GM12891 (cell line): Measurements from ENCODE around the gene DRAP1.

Source experiments
- PAX5 ChIP-seq: IDR thresholded peaks from 2 replicates; pipeline ENCODE4 v1.6.1; 2011; ENCODE audit warnings: low read length, moderate library complexity, mild to moderate bottlenecking; ENCODE audit not compliant: insufficient read depth, severe bottlenecking
- POLR2A ChIP-seq: IDR thresholded peaks from 2 replicates; pipeline ENCODE4 v1.6.1; 2011; ENCODE audit warnings: low read depth, low read length, control low read depth
- POLR2AphosphoS5 ChIP-seq: IDR thresholded peaks from 2 replicates; pipeline ENCODE4 v1.6.1; 2011; ENCODE audit warnings: low read depth, low read length, control low read depth
- POU2F2 ChIP-seq: IDR thresholded peaks from 2 replicates; pipeline ENCODE4 v1.6.1; 2011; ENCODE audit warnings: low read depth, mild to moderate bottlenecking, control low read depth, low read length, moderate library complexity
- SPI1 ChIP-seq: IDR thresholded peaks from 2 replicates; pipeline ENCODE4 v1.6.1; 2011; ENCODE audit warnings: low read depth, low read length, control low read depth
- TAF1 ChIP-seq: IDR thresholded peaks from 2 replicates; pipeline ENCODE4 v1.6.1; 2011; ENCODE audit warnings: low read depth, low read length, control low read depth

DNA sequence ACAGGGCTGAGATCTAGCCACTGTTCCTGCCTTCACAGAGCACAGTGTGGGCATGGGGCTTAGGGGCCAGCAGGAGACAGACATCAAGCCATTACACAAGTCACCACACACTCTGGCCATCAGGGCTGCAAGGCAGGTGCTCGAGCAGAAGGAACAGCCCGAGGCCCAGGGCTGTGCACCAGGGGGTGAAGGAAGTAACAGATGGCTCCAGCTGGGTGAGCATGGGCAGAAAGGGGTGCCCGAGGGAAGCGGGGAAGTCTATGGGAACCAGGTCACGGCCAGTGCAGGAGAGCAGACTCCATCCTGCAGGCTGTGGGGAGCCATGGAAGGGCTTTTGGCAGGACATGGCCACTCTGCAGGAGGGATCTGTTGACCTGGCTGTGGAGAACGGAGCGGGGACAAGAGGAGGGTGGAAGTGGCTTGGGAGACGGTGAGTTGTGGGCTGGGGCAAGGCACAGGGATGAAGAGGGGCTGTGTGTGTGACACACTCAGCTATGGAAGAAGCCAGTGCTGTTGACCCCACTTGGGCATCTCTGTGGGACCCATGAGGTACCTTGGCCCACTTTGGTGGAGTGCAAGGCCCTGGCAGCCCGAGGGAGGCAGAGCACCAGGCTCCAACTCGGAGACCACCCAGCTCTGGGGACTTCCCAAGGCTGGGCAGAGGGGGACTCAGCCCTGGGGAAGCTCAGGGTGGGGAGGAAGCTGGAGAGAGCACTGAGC lies 4.0 kb upstream of the DRAP1 start:
- TF ChIP-seq POLR2A (no peak), POLR2AphosphoS5 (no peak; the same call in 1 of the 2 replicates), TAF1 (no peak), SPI1 (no peak), PAX5 (no peak), POU2F2 (no peak)
